Endothelial cell of umbilical vein (primary cell): Measurements from ENCODE around the gene NUDT13. TPM values are rescaled to one million over a fixed set of nuclear protein-coding genes. Genes with fewer than 3 reads are reported as not detected.
A peak's percentile ranks its signal among the peaks of the same experiment; 100 is the strongest.

Experiments
- BruUV-seq: library from RNA; stranded (reverse); fragments of 400-500 nt; replicated peaks from 2 replicates; lab custom pipeline; 2021; lab: Mats Ljungman, UMichigan
- CTCF ChIA-PET: fragments of 300-600, 350-600 bp; sonication (Branson Sonifier 250); formaldehyde crosslinking; loops from one replicate; lab custom pipeline; 2021; ENCODE audit warnings: antibody characterized with exemption, inconsistent platforms; lab: Charles Lee
- POLR2A ChIA-PET: fragments of 300-600, 350-600 bp; sonication (Branson Sonifier 250); formaldehyde crosslinking; loops from one replicate; lab custom pipeline; 2021; ENCODE audit warnings: antibody characterized with exemption, inconsistent platforms; lab: Charles Lee
- DNase-seq: peaks from one replicate; pipeline ENCODE4 v3.0.0-alpha.2; 2011; ENCODE audit warnings: low read depth, low spot score
- FAIRE-seq: peaks from 2 replicates; lab custom pipeline; 2011; peaks lifted over from hg19 to GRCh38; lab: Jason Lieb, UNC
- H2AFZ ChIP-seq: 2 replicates; pipeline ENCODE4 v1.6.0; 2012; ENCODE audit warnings: low read depth, low read length, control low read depth, inconsistent platforms
- H3K27ac ChIP-seq: 2 replicates; pipeline ENCODE4 v1.5.1; 2011; ENCODE audit warnings: low read depth, mild to moderate bottlenecking, control low read depth, low read length, moderate library complexity; ENCODE audit not compliant: insufficient read depth
- H3K27me3 ChIP-seq, 2 experiments: 2 replicates each; pipeline versions ENCODE4 v1.6.0 to v1.6.1; 2011; ENCODE audit warnings: low read length in 2 of 2, mixed read lengths in 1 of 2; ENCODE audit not compliant: control insufficient read depth in 2 of 2, insufficient read depth in 2 of 2
- H3K36me3 ChIP-seq, 2 experiments: 2 replicates in 1 of 2; 3 replicates in 1 of 2; pipeline ENCODE4 v1.5.1; 2011; ENCODE audit warnings: low read length in 2 of 2, mild to moderate bottlenecking in 1 of 2, moderate library complexity in 1 of 2; ENCODE audit not compliant: control insufficient read depth in 2 of 2, insufficient read depth in 2 of 2; ENCODE audit errors: extremely low read depth in 1 of 2
- H3K4me1 ChIP-seq: 3 replicates; pipeline ENCODE4 v1.5.1; 2011; ENCODE audit warnings: mild to moderate bottlenecking, low read length; ENCODE audit not compliant: control insufficient read depth, insufficient read depth; ENCODE audit errors: extremely low read depth
- H3K4me2 ChIP-seq: 2 replicates; pipeline ENCODE4 v1.6.1; 2011; ENCODE audit warnings: low read length, control low read depth, mixed read lengths; ENCODE audit not compliant: insufficient read depth
- H3K4me3 ChIP-seq, 3 experiments: fragments of 200-600 bp in 1 of 3; sonication (generic), shearing (Covaris generic) in 1 of 3; replicated peaks in 1 of 3; 2 replicates each; pipeline ENCODE4 v1.5.1; 2011 to 2016; ENCODE audit warnings: control low read depth in 3 of 3, low read length in 3 of 3, mild to moderate bottlenecking in 2 of 3, inconsistent platforms in 1 of 3, low read depth in 1 of 3, moderate library complexity in 1 of 3; ENCODE audit not compliant: insufficient read depth in 1 of 3
- H3K79me2 ChIP-seq: 2 replicates; pipeline ENCODE4 v1.6.0; 2012; ENCODE audit warnings: low read length, inconsistent platforms; ENCODE audit not compliant: control insufficient read depth, insufficient read depth
- H3K9ac ChIP-seq: replicated peaks from 2 replicates; pipeline ENCODE3; 2011; ENCODE audit warnings: low read length, control low read depth; ENCODE audit not compliant: insufficient read depth; ENCODE audit errors: extremely low read depth
- H3K9me1 ChIP-seq: replicated peaks from 3 replicates; pipeline ENCODE4 v1.6.0; 2011; ENCODE audit warnings: mild to moderate bottlenecking, low read length; ENCODE audit not compliant: control insufficient read depth, insufficient read depth; ENCODE audit errors: extremely low read depth
- H3K9me3 ChIP-seq: replicated peaks from 2 replicates; pipeline ENCODE4 v1.5.1; 2012; ENCODE audit warnings: low read length, inconsistent platforms; ENCODE audit not compliant: control insufficient read depth, insufficient read depth
- H4K20me1 ChIP-seq: replicated peaks from 2 replicates; pipeline ENCODE3; 2011; ENCODE audit warnings: mild to moderate bottlenecking, low read length; ENCODE audit not compliant: control insufficient read depth, insufficient read depth; ENCODE audit errors: extremely low read depth
- CTCF ChIP-seq, 2 donors: IDR thresholded peaks; 1 replicate in 1 of 2; 2 replicates in 1 of 2; pipeline ENCODE4 v1.5.1; 2011; ENCODE audit warnings: low read length in 2 of 2, mild to moderate bottlenecking in 2 of 2, moderate library complexity in 2 of 2, control low read depth in 1 of 2, inconsistent platforms in 1 of 2, low read depth in 1 of 2; ENCODE audit not compliant: insufficient read depth in 1 of 2; ENCODE audit errors: extremely low read depth in 1 of 2
- EZH2 ChIP-seq: IDR thresholded peaks from 2 replicates; pipeline ENCODE4 v1.6.1; 2012; ENCODE audit warnings: borderline replicate concordance, low read depth, mild to moderate bottlenecking, moderate library complexity, low read length, inconsistent platforms; ENCODE audit not compliant: severe bottlenecking
- FOS ChIP-seq: IDR thresholded peaks from 2 replicates; pipeline ENCODE4 v1.6.1; 2011; ENCODE audit warnings: mild to moderate bottlenecking, low read length, moderate library complexity, borderline replicate concordance; ENCODE audit not compliant: insufficient read depth
- GATA2 ChIP-seq: IDR thresholded peaks from 2 replicates; pipeline ENCODE4 v1.7.0; 2011; ENCODE audit warnings: low read depth, mild to moderate bottlenecking, moderate library complexity, mixed read lengths, low read length; ENCODE audit not compliant: insufficient read length, insufficient read depth
- JUN ChIP-seq: IDR thresholded peaks from 2 replicates; pipeline ENCODE4 v1.6.1; 2011; ENCODE audit warnings: borderline replicate concordance, low read depth; ENCODE audit not compliant: insufficient read length, insufficient read depth
- MAX ChIP-seq: IDR thresholded peaks from 2 replicates; pipeline ENCODE4 v1.6.1; 2011; ENCODE audit not compliant: insufficient read depth, insufficient read length
- MYC ChIP-seq: IDR thresholded peaks from one replicate; pipeline ENCODE4 v1.6.1; 2011; ENCODE audit warnings: mild to moderate bottlenecking, low read depth, low read length
- POLR2A ChIP-seq: IDR thresholded peaks from 2 replicates; pipeline ENCODE4 v1.6.1; 2012; ENCODE audit warnings: low read depth, mild to moderate bottlenecking, control low read depth, low read length
- POLR2AphosphoS5 ChIP-seq: IDR thresholded peaks from 2 replicates; pipeline ENCODE4 v1.6.1; 2012; ENCODE audit warnings: low read depth, mild to moderate bottlenecking, control low read depth, low read length, moderate library complexity; ENCODE audit not compliant: insufficient read depth
- dilution Hi-C: fragments of 300-500 bp; cut with MboI; formaldehyde crosslinking; loops from one replicate; pipeline ENCODE4 v1.15.0; 2019; ENCODE audit warnings: low sequenced_read_pairs; ENCODE audit not compliant: extremely low pct_ligation_motif_present
- intact Hi-C: fragments of 100-400 bp; cut with micrococcal nuclease; formaldehyde crosslinking; loops from one replicate; pipeline ENCODE4 v1.10.0; 2022
- polyA plus RNA-seq, 4 experiments: library from polyadenylated mRNA; depleted of rRNA in 3 of 4; stranded (reverse) in 3 of 4; unstranded in 1 of 4; fragments of >200 nt; gene quantifications; 2 replicates each; pipeline versions ENCODE4 v1.2.1 to v1.2.3, GENCODE V29; 2011 to 2012; ENCODE audit warnings: missing spikeins in 1 of 4
- total RNA-seq: library from RNA; stranded (reverse); gene quantifications from 2 replicates; pipeline ENCODE4 v1.2.3, GENCODE V29; 2021

The NUDT13 gene
- total and polyA plus RNA-seq, 2 donors (not counting 3 experiments of a cell fraction or from before 2014, with no cell fraction given) = 1.6 to 2.3 TPM

GRCh38 chr10:73167783-73168464 lies 57.7 kb downstream of the NUDT13 start, which contains the start of the genes ECD and FAM149B1:
Gene ECD (minus strand): TSS chr10:73168008. CDS start chr10:73163937, 4,071 bp downstream.
Gene FAM149B1 (plus strand): TSS chr10:73168119. CDS start chr10:73168340, 221 bp downstream.
- no peaks in the 10 kb centered on the region for H3K9me1 ChIP-seq
- H3K4me3 ChIP-seq = peak within 1 kb of the TSS; percentile 24 to 95 (median 81)
- peak; percentile 90 for FAIRE-seq
- BruUV-seq = no TSS peak
- intact Hi-C loops (loop anchor here (1.0 to 5.0 kb wide), 5 partner anchors 51 to 245 kb away; partner anchors contain the start of genes CFAP70, DNAJC9 and P4HA1), dilution Hi-C loops (no loop called here)
- no peaks in the 10 kb centered on the region for H3K9me3 ChIP-seq
- no peaks in the 10 kb centered on the region for H3K27me3 ChIP-seq
- TF ChIP-seq POLR2AphosphoS5 = peak; percentile 95
- TF ChIP-seq POLR2A = peak; percentile 96
- TF ChIP-seq JUN = no peak
- peak; percentile 98 for DNase-seq
- H3K79me2 ChIP-seq = peaks cover 44% of the 10 kb centered on the region
- H2AFZ ChIP-seq = peak within 1 kb of the TSS; percentile 79
- H3K4me1 ChIP-seq = peaks cover 9% of the 10 kb centered on the region
- peak within 1 kb of the TSS; percentile 79 for H3K27ac ChIP-seq
- CTCF ChIA-PET = interaction anchor here (0.9 to 1.4 kb wide), 6 partner anchors 8 to 107 kb away, joined by 3 to 6 read pairs (median 4); no protein-coding TSS in a partner anchor
- H3K9ac ChIP-seq = peak within 1 kb of the TSS; percentile 96
- peak within 1 kb of the TSS; percentile 98 for H3K4me2 ChIP-seq
- POLR2A ChIA-PET = interaction anchor here (0.7 to 1.2 kb wide), 3 partner anchors 72 to 91 kb away, joined by 3 to 4 read pairs (median 3); no protein-coding TSS in a partner anchor
- peaks cover 2% of the 10 kb centered on the region for H4K20me1 ChIP-seq
- H3K36me3 ChIP-seq = peaks cover under 1 to 2% of the 10 kb centered on the region in 2 experiments

- H3K9ac ChIP-seq = peak overlapping the region; percentile 96
- CTCF ChIA-PET = interaction anchor here (0.9 to 1.4 kb wide), 6 partner anchors 9 to 107 kb away, joined by 3 to 6 read pairs (median 4); no protein-coding TSS in a partner anchor
- H3K79me2 ChIP-seq = peaks cover 40% of the 10 kb centered on the region
- dilution Hi-C loops (no loop called here), intact Hi-C loops (loop anchor here (1.0 to 5.0 kb wide), 5 partner anchors 51 to 245 kb away; partner anchors contain the start of genes CFAP70, DNAJC9 and P4HA1)
- TF ChIP-seq POLR2A (no peak), POLR2AphosphoS5 (no peak), MAX (no peak), CTCF (IDR thresholded peaks at IDR 0.05; ENCODE audit: extremely low read depth in 1 of 2, insufficient read depth in 1 of 2, low read depth in 1 of 2, low read length in 2 of 2) (no peak), FOS (no peak), MYC (no peak), GATA2 (no peak), EZH2 (no peak), JUN (no peak)
- H3K4me2 ChIP-seq = peak overlapping the region; percentile 98
- POLR2A ChIA-PET = interaction anchor here (0.7 to 1.2 kb wide), 3 partner anchors 72 to 91 kb away, joined by 3 to 4 read pairs (median 3); no protein-coding TSS in a partner anchor
- peak overlapping the region; percentile 79 for H2AFZ ChIP-seq
- H3K4me3 ChIP-seq = peak overlapping the region; percentile 24 to 95 (median 81)
- no peaks in the 10 kb centered on the region for H3K9me1 ChIP-seq
- TSS peak; percentile 72 for BruUV-seq
- peaks cover 0 to 2% of the 10 kb centered on the region in 2 experiments for H3K36me3 ChIP-seq
- peaks cover 9% of the 10 kb centered on the region for H3K4me1 ChIP-seq
- no peaks in the 10 kb centered on the region for H3K9me3 ChIP-seq
- peaks cover 2% of the 10 kb centered on the region for H4K20me1 ChIP-seq
- FAIRE-seq (no peak), DNase-seq (no peak)
- no peaks in the 10 kb centered on the region for H3K27me3 ChIP-seq
- peak overlapping the region; percentile 79 for H3K27ac ChIP-seq
Observed at GRCh38 chr10:73168465-73168803, 58.2 kb downstream of the NUDT13 start.
